GM12873 (cell line): ENCODE results near the gene BTRC.
A peak's percentile ranks its signal among the peaks of the same experiment; 100 is the strongest.

Source experiments
- TF ChIP-seq, protein P1 (sequence below): IDR thresholded peaks from 2 replicates; pipeline ENCODE4 v1.5.1; 2012; ENCODE audit warnings: low read depth, mild to moderate bottlenecking, moderate library complexity, low read length, control low read depth; ENCODE audit not compliant: insufficient read depth; ENCODE audit errors: missing control alignments

The BTRC gene

GRCh38 chr10:101428036-101428435 is 74.1 kb downstream of the BTRC start:
- TF ChIP-seq, protein P1, sequence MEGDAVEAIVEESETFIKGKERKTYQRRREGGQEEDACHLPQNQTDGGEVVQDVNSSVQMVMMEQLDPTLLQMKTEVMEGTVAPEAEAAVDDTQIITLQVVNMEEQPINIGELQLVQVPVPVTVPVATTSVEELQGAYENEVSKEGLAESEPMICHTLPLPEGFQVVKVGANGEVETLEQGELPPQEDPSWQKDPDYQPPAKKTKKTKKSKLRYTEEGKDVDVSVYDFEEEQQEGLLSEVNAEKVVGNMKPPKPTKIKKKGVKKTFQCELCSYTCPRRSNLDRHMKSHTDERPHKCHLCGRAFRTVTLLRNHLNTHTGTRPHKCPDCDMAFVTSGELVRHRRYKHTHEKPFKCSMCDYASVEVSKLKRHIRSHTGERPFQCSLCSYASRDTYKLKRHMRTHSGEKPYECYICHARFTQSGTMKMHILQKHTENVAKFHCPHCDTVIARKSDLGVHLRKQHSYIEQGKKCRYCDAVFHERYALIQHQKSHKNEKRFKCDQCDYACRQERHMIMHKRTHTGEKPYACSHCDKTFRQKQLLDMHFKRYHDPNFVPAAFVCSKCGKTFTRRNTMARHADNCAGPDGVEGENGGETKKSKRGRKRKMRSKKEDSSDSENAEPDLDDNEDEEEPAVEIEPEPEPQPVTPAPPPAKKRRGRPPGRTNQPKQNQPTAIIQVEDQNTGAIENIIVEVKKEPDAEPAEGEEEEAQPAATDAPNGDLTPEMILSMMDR: no peak

DNA sequence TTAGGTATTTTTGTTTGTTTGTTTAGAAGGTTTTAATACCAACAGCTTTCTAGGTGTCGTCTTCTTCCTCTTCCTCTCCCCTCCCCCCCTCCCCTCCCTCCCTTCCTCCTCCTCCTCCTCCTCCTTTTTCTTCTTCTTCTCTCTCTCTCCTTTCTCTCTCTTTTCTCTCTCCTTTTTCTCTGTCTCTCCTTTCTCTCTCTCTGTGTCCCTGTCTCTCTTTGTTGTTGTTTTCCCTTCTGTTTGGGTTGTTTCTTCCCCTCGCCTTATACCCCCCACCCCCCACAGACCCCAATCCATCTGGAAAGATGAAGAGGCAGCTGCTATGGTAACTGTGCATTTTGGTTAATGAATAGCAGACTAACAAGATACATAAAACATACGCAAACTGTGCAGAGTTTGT is 75.5 kb downstream of the BTRC start:
- TF ChIP-seq, protein P1: no peak

DNA sequence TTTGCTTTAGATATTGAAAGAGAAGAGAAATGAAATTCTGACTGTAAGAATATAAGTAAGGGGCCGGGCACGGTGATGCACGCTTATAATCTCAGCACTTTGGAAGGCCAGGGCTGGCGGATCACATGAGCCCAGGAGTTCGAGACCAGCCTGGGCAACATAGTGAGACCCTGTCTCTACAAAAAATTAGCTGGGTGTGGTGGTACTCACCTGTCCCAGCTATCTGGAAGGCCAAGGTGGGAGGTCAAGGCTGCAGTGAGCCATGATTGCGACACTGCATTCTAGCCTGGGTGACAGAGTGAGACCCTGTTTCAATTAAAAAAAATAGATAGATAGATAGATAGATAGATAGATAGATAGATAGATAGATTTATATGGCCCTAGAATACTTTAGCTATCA is 82.3 kb downstream of the BTRC start:
- TF ChIP-seq, protein P1: no peak

DNA sequence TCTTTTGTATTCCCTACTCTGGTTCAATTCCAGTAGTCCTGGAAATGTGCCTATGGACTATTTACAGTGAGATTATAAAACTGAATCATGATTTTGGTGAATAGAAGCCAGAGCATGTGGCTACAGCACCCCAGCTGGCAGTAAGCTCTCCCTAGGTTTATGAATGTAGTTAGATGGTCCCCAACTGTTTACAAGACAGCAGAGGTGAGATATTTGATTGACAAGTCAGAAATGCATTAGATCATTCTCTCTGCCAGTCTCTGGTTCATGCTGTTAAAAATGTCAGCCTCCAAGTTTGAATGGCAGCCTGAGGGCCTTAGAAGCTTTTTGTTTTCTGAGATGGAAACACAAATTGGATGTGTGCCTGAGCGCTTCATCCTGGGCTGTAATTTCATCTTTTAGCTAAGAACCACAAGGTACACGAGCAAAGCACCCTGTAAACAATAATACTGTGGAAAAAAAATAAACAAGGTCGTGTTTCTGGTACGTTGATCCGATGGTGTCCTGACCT is 85.0 kb downstream of the BTRC start:
- TF ChIP-seq, protein P1: no peak

GRCh38 chr10:101441541-101442455 is 87.8 kb downstream of the BTRC start:
- TF ChIP-seq, protein P1: peak; percentile 69

DNA sequence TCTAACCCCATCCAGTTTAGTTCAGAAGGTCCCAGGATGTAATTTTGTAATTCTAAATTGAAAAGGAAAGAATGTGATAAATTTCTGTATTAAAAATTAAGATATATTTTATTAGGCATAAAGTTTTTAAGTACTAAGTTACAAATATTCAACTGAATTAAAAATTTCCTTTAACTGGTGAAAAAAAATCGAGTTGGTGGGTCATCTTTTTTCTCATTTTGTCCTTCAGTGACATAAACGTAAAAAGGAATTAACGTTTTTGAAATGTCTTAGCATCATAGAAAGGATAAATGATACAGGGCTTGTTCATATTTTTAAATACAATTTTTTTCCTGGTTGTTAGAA is 88.5 kb downstream of the BTRC start:
- TF ChIP-seq, protein P1: no peak

GRCh38 chr10:101444058-101444898 is 90.3 kb downstream of the BTRC start:
- TF ChIP-seq, protein P1: peak; percentile 41
